Upper lobe of left lung (tissue), 4 donors: ENCODE results near the gene ZEB1.

Source experiments
- POLR2A ChIP-seq, 4 donors: fragments of 450-650 bp; IDR thresholded peaks; one replicate each; pipeline ENCODE4 v1.5.1; 2016 to 2017; ENCODE audit warnings: antibody characterized with exemption in 4 of 4, mild to moderate bottlenecking in 2 of 4
- POLR2AphosphoS5 ChIP-seq, 2 donors: sonication (generic); formaldehyde crosslinking; IDR thresholded peaks; one replicate each; pipeline ENCODE4 v1.5.1; 2017; ENCODE audit warnings: antibody characterized with exemption in 2 of 2
- TF ChIP-seq, protein P1 (sequence below), 6 experiments: fragments of 450-650 bp in 4 of 6; fragments of 200-600 bp in 2 of 6; sonication (generic) in 2 of 6; IDR thresholded peaks; one replicate each; pipeline ENCODE4 v1.5.1; 2016 to 2019; ENCODE audit warnings: antibody characterized with exemption in 6 of 6

DNA sequence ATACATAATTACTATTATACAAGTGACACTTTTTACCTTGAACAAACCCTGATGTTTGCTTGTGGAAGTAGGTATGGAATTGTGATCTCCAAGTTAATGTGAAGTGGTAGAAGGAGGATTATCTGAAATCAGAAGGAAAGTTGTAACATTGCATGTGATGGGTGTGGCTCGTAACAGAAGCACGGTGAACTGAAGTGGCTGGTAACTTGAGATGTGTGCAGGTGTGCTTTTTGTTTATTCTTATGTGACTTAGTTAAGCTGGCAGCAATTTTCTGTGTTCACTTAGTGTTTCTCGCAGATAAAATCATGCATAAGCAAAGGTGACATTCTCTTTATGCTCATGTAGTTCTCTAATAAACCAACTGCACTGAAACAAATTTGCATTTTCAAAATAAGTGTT lies 82.3 kb downstream of the ZEB1 start:
- TF ChIP-seq, protein P1, sequence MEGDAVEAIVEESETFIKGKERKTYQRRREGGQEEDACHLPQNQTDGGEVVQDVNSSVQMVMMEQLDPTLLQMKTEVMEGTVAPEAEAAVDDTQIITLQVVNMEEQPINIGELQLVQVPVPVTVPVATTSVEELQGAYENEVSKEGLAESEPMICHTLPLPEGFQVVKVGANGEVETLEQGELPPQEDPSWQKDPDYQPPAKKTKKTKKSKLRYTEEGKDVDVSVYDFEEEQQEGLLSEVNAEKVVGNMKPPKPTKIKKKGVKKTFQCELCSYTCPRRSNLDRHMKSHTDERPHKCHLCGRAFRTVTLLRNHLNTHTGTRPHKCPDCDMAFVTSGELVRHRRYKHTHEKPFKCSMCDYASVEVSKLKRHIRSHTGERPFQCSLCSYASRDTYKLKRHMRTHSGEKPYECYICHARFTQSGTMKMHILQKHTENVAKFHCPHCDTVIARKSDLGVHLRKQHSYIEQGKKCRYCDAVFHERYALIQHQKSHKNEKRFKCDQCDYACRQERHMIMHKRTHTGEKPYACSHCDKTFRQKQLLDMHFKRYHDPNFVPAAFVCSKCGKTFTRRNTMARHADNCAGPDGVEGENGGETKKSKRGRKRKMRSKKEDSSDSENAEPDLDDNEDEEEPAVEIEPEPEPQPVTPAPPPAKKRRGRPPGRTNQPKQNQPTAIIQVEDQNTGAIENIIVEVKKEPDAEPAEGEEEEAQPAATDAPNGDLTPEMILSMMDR (IDR thresholded peaks at IDR 0.05) = no peak
- TF ChIP-seq POLR2A (IDR thresholded peaks at IDR 0.05) (no peak), POLR2AphosphoS5 (IDR thresholded peaks at IDR 0.05) (no peak)
